Neuronal stem cell (in vitro differentiated cells): Measurements from ENCODE around the gene EVI5. TPM values are rescaled to one million over a fixed set of nuclear protein-coding genes. Genes with fewer than 3 reads are reported as not detected.

ENCODE experiments used
- DNase-seq: peaks from one replicate; pipeline ENCODE4 v3.0.0-alpha.2; 2013; ENCODE audit warnings: low spot score
- H2AFZ ChIP-seq: one replicate; pipeline ENCODE4 v1.6.1; 2013; ENCODE audit warnings: mild to moderate bottlenecking, low read length, inconsistent platforms
- H2AK5ac ChIP-seq: 2 replicates; pipeline ENCODE4 v1.6.1; 2013; ENCODE audit warnings: low read depth, mild to moderate bottlenecking, inconsistent platforms, low read length, moderate library complexity, mixed read lengths
- H2BK120ac ChIP-seq: 2 replicates; pipeline ENCODE4 v1.6.1; 2013; ENCODE audit warnings: low read depth, mild to moderate bottlenecking, inconsistent platforms, low read length, moderate library complexity, mixed read lengths
- H2BK12ac ChIP-seq: one replicate; pipeline ENCODE4 v1.6.1; 2013; ENCODE audit warnings: low read length, inconsistent platforms
- H2BK15ac ChIP-seq: 2 replicates; pipeline ENCODE4 v1.6.1; 2013; ENCODE audit warnings: mild to moderate bottlenecking, low read length, inconsistent platforms, mixed read lengths
- H2BK5ac ChIP-seq: one replicate; pipeline ENCODE4 v1.6.1; 2013; ENCODE audit warnings: inconsistent platforms, mild to moderate bottlenecking, low read length, moderate library complexity
- H3K14ac ChIP-seq: one replicate; pipeline ENCODE4 v1.6.1; 2013; ENCODE audit warnings: low read length, inconsistent platforms
- H3K18ac ChIP-seq: 2 replicates; pipeline ENCODE4 v1.6.1; 2013; ENCODE audit warnings: low read length, inconsistent platforms
- H3K23ac ChIP-seq: 2 replicates; pipeline ENCODE4 v1.6.1; 2013; ENCODE audit warnings: low read depth, mild to moderate bottlenecking, mixed read lengths, low read length, inconsistent platforms; ENCODE audit not compliant: poor library complexity
- H3K27ac ChIP-seq: replicated peaks from 3 replicates; pipeline ENCODE4 v1.5.1; 2013; ENCODE audit warnings: low read length, inconsistent platforms
- H3K27me3 ChIP-seq, 3 experiments: 2 replicates each; pipeline ENCODE4 v1.6.1; 2013; ENCODE audit warnings: low read length in 3 of 3, mild to moderate bottlenecking in 2 of 3, inconsistent platforms in 1 of 3, low read depth in 1 of 3, mixed read lengths in 1 of 3, moderate library complexity in 1 of 3; ENCODE audit not compliant: control insufficient read depth in 3 of 3, insufficient read depth in 3 of 3
- H3K36me3 ChIP-seq, 2 donors: replicated peaks in 1 of 2; 2 replicates each; pipeline ENCODE4 v1.6.1; 2013; ENCODE audit warnings: low read length in 2 of 2; ENCODE audit not compliant: control insufficient read depth in 2 of 2, insufficient read depth in 2 of 2
- H3K4ac ChIP-seq: 2 replicates; pipeline ENCODE4 v1.6.1; 2013; ENCODE audit warnings: inconsistent platforms, mild to moderate bottlenecking, low read length, moderate library complexity
- H3K4me1 ChIP-seq, 2 donors: 1 replicate in 1 of 2; 2 replicates in 1 of 2; pipeline ENCODE4 v1.6.1; 2013; ENCODE audit warnings: low read length in 2 of 2, low read depth in 1 of 2; ENCODE audit not compliant: control insufficient read depth in 2 of 2, insufficient read depth in 1 of 2
- H3K4me2 ChIP-seq: one replicate; pipeline ENCODE4 v1.6.1; 2013; ENCODE audit warnings: mild to moderate bottlenecking, low read length, inconsistent platforms; ENCODE audit not compliant: insufficient read depth, poor library complexity, severe bottlenecking
- H3K4me3 ChIP-seq, 2 donors: 2 replicates each; pipeline ENCODE4 v1.5.1; 2013; ENCODE audit warnings: low read length in 2 of 2, mild to moderate bottlenecking in 2 of 2, inconsistent platforms in 1 of 2, moderate library complexity in 1 of 2
- H3K79me1 ChIP-seq: one replicate; pipeline ENCODE4 v1.6.1; 2013; ENCODE audit warnings: low read depth, mild to moderate bottlenecking, inconsistent platforms, low read length, moderate library complexity
- H3K9ac ChIP-seq: one replicate; pipeline ENCODE4 v1.6.1; 2013; ENCODE audit warnings: mild to moderate bottlenecking, low read depth, low read length, inconsistent platforms; ENCODE audit not compliant: poor library complexity
- H3K9me3 ChIP-seq, 2 donors: replicated peaks in 1 of 2; 2 replicates each; pipeline versions ENCODE3 to v1.6.1; 2013; ENCODE audit warnings: low read length in 2 of 2, mild to moderate bottlenecking in 2 of 2, inconsistent platforms in 1 of 2, low read depth in 1 of 2, mixed read lengths in 1 of 2, moderate library complexity in 1 of 2; ENCODE audit not compliant: control insufficient read depth in 2 of 2, insufficient read depth in 1 of 2
- H4K8ac ChIP-seq: one replicate; pipeline ENCODE4 v1.6.1; 2013; ENCODE audit warnings: low read depth, mild to moderate bottlenecking, inconsistent platforms, low read length, moderate library complexity
- H4K91ac ChIP-seq: one replicate; pipeline ENCODE4 v1.6.1; 2013; ENCODE audit warnings: low read length, low read depth, mild to moderate bottlenecking, inconsistent platforms; ENCODE audit not compliant: poor library complexity
- WGBS, 2 donors: extraction: QIAGEN DNeasy Blood & Tissue Kit; methylation state at CpG; one replicate each; pipeline ENCODE4 v1.1.7; 2013; ENCODE audit warnings: missing lambda C conversion rate in 2 of 2, mixed read lengths in 1 of 2; ENCODE audit not compliant: insufficient read length in 2 of 2, insufficient replicate concordance in 1 of 2; ENCODE audit errors: extremely low coverage in 2 of 2; 5-methylcytosine and 5-hydroxymethylcytosine counted together
- polyA plus RNA-seq, 2 experiments: library from polyadenylated mRNA; stranded (reverse); fragments of 200-250 nt; gene quantifications; one replicate each; pipeline ENCODE4 v1.2.3, GENCODE V29; 2013

EVI5 gene
- polyA plus RNA-seq (2013, experiment 1 of 2), result 10.4 TPM
- 11.4 TPM for polyA plus RNA-seq (2013, experiment 2 of 2)

- peak within 1 kb of the TSS; percentile 58 to 92 for H3K4me3 ChIP-seq
- H2BK120ac ChIP-seq, result peak within 1 kb of the TSS; percentile 98
- no peaks in the 10 kb centered on the region for H3K36me3 ChIP-seq
- H4K8ac ChIP-seq, result peak within 1 kb of the TSS; percentile 43
- WGBS, 2 donors, result no CpG with 5 or more reads among the region's 94 CpGs
- H4K91ac ChIP-seq, result no peak within 1 kb of the TSS
- peak; percentile 96 for DNase-seq
- H3K18ac ChIP-seq, result peak within 1 kb of the TSS; percentile 97
- no peak within 1 kb of the TSS for H2BK12ac ChIP-seq
- peak within 1 kb of the TSS; percentile 99 for H2AFZ ChIP-seq
- H2BK5ac ChIP-seq, result peak within 1 kb of the TSS; percentile 8
- peak within 1 kb of the TSS; percentile 97 for H3K23ac ChIP-seq
- H3K27me3 ChIP-seq, result peaks cover 0 to 9% (median 0%) of the 10 kb centered on the region in 3 experiments
- no peak within 1 kb of the TSS for H2AK5ac ChIP-seq
- peak within 1 kb of the TSS; percentile 67 for H2BK15ac ChIP-seq
- H3K4me2 ChIP-seq, result peak within 1 kb of the TSS; percentile 72
- H3K14ac ChIP-seq, result no peak within 1 kb of the TSS
- H3K79me1 ChIP-seq, result no peaks in the 10 kb centered on the region
- peak within 1 kb of the TSS; percentile 72 for H3K27ac ChIP-seq
- H3K4me1 ChIP-seq, result peaks cover 0 to 4% of the 10 kb centered on the region in 2 donors
- peak within 1 kb of the TSS; percentile 92 for H3K9ac ChIP-seq
- H3K4ac ChIP-seq, result no peak within 1 kb of the TSS
- no peaks in the 10 kb centered on the region for H3K9me3 ChIP-seq
Observed at GRCh38 chr1:92784639-92785500, at the start of gene EVI5. EVI5 (minus strand) TSS chr1:92785108; CDS start chr1:92736546, 48,562 bp downstream.

GRCh38 chr1:92834617-92835016, 49.7 kb upstream of the EVI5 start:
- peaks cover 29 to 66% of the 10 kb centered on the region in 2 donors for H3K36me3 ChIP-seq
- H2BK5ac ChIP-seq, result no peak overlapping the region
- H2BK15ac ChIP-seq, result no peak overlapping the region
- no peak overlapping the region for H3K23ac ChIP-seq
- no peaks in the 10 kb centered on the region for H3K79me1 ChIP-seq
- no peak overlapping the region for H2AFZ ChIP-seq
- H2BK120ac ChIP-seq, result no peak overlapping the region
- no peak overlapping the region for H3K14ac ChIP-seq
- H2AK5ac ChIP-seq, result no peak overlapping the region
- H2BK12ac ChIP-seq, result no peak overlapping the region
- no peak overlapping the region for H3K4ac ChIP-seq
- no peak overlapping the region for H3K27ac ChIP-seq
- H3K9ac ChIP-seq, result no peak overlapping the region
- H3K4me3 ChIP-seq, result no peak overlapping the region
- no peak for DNase-seq
- no peak overlapping the region for H4K8ac ChIP-seq
- H3K18ac ChIP-seq, result no peak overlapping the region
- WGBS, 2 donors, result no CpG with 5 or more reads among the region's 5 CpGs
- no peak overlapping the region for H3K4me2 ChIP-seq
- H3K4me1 ChIP-seq, result peaks cover 5 to 12% of the 10 kb centered on the region in 2 donors
- H3K27me3 ChIP-seq, result no peaks in the 10 kb centered on the region
- H3K9me3 ChIP-seq, result no peaks in the 10 kb centered on the region
- no peak overlapping the region for H4K91ac ChIP-seq

- peaks cover 25 to 59% of the 10 kb centered on the region in 2 donors for H3K36me3 ChIP-seq
- H2AFZ ChIP-seq, result no peak overlapping the region
- peak overlapping the region in 1 of 2 donors; percentile 92 for H3K4me3 ChIP-seq
- no peaks in the 10 kb centered on the region for H3K79me1 ChIP-seq
- WGBS, 2 donors, result no CpG with 5 or more reads among the region's 5 CpGs
- H2BK120ac ChIP-seq, result no peak overlapping the region
- H3K4ac ChIP-seq, result no peak overlapping the region
- H3K9ac ChIP-seq, result no peak overlapping the region
- no peak overlapping the region for H3K23ac ChIP-seq
- H3K27me3 ChIP-seq, result no peaks in the 10 kb centered on the region
- no peak overlapping the region for H2BK12ac ChIP-seq
- no peak overlapping the region for H3K27ac ChIP-seq
- H2BK5ac ChIP-seq, result no peak overlapping the region
- H3K14ac ChIP-seq, result no peak overlapping the region
- no peak overlapping the region for H3K18ac ChIP-seq
- H4K91ac ChIP-seq, result no peak overlapping the region
- H3K4me2 ChIP-seq, result no peak overlapping the region
- no peak overlapping the region for H4K8ac ChIP-seq
- H3K9me3 ChIP-seq, result no peaks in the 10 kb centered on the region
- no peak overlapping the region for H2AK5ac ChIP-seq
- DNase-seq, result no peak
- H2BK15ac ChIP-seq, result no peak overlapping the region
- peaks cover 5 to 12% of the 10 kb centered on the region in 2 donors for H3K4me1 ChIP-seq
Observed at GRCh38 chr1:92833840-92834239, 48.9 kb upstream of the EVI5 start.

- Histone ChIP-seq H3K4me2 (peak overlapping the region; percentile 51), H3K14ac (peak overlapping the region; percentile 91), H3K4ac (no peak overlapping the region), H3K9me3 (no peaks in the 10 kb centered on the region), H3K9ac (peak overlapping the region; percentile 93), H3K4me3 (peak overlapping the region; percentile 92 to 99), H4K91ac (no peak overlapping the region), H3K36me3 (peaks cover 21 to 46% of the 10 kb centered on the region in 2 donors), H2AFZ (peak overlapping the region; percentile 94), H3K79me1 (no peaks in the 10 kb centered on the region), H2AK5ac (peak overlapping the region; percentile 95), H2BK15ac (peak overlapping the region; percentile 6), H2BK5ac (peak overlapping the region; percentile 97), H4K8ac (no peak overlapping the region), H3K27me3 (no peaks in the 10 kb centered on the region), H3K4me1 (peaks cover 5 to 12% of the 10 kb centered on the region in 2 donors), H2BK12ac (no peak overlapping the region), H3K23ac (peak overlapping the region; percentile 100), H2BK120ac (no peak overlapping the region), H3K27ac (no peak overlapping the region), H3K18ac (peak overlapping the region; percentile 100)
- DNase-seq, result no peak
- WGBS, 2 donors, result no CpG with 5 or more reads among the region's 19 CpGs
Observed at GRCh38 chr1:92832537-92833114, 47.7 kb upstream of the EVI5 start.
